ENCODE results near the gene TNS3. TPM values are rescaled to one million over a fixed set of nuclear protein-coding genes. Genes with fewer than 3 reads are reported as not detected.

The TNS3 gene
- total and polyA plus RNA-seq, 10 of the 15 experiments (the other 5 are each of a cell fraction or from before 2014, with no cell fraction given) = 0.27 to 2.7 (median 0.79) TPM

DNA sequence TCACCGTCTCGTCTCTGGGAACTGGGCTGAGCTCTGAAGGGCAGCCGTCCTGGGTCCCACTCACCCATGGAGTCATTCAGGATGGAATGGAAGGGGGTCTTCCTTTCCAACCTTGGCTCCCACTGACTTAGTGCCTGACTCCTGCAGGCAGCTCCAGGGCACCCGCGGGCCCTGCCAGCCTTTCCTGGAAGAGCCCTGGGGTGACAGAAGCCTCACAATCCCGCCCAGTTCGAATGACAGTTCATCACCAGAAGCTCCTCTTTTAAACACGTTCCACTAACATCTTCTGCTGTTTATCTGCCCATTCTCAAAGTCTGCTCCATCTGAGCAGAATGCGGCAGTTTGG is 110.6 kb downstream of the TNS3 start:
- no TSS peak for BruUV-seq (replicated peaks)

DNA sequence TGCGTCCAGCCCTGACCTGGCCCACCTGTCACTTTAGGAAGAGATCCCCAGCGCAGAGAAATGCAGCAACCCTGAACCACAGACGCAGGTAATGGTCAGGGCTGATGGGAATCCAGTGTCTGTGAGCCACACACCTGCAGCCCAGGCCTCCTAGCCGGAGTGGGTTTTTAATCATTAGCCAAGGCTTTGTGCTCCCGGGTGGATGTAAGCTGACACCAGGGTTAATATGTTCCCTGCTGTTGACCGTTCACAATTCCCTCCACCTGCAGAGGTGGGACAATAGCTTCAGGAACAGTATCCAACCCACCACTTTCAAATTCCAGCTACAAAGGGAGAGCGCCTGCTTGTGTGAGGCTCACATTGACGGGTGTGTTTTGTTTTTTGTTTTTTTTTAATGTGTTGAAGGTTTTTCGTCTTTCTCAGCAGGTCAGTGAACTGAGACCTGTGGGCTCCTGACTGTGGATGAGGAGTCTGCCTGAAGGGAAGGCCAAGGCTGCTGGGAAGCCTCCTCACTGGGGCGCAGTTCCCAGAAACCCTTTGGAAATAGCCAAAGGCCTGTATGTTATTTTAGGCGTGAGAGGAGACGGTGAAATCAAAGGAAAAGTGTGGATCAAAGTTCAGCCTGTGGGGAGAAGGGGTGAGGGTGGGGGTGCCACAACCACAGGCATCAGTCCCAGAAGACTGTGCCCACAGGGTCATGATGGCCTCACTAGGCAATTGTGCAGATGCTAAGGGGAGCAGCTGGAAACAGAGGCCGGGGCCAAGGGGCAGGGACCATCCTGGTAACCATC is 111.1 kb downstream of the TNS3 start:
- ATAC-seq (no peak), FAIRE-seq (no peak), DNase-seq (ENCODE audit: low read depth, low spot score) (no peak)
- Histone ChIP-seq H3K4me2 (ENCODE audit: control insufficient read depth, insufficient read depth) (no peak overlapping the region), H3K9me3 (replicated peaks; ENCODE audit: control insufficient read depth, insufficient read depth, low read length) (no peaks in the 10 kb centered on the region), H3K36me3 (ENCODE audit: control insufficient read depth in 2 of 2, insufficient read depth in 2 of 2, low read length in 1 of 2) (no peaks in the 10 kb centered on the region), H3K27ac (ENCODE audit: control insufficient read depth, insufficient read depth) (no peak overlapping the region), H4K20me1 (ENCODE audit: control insufficient read depth, insufficient read depth) (no peaks in the 10 kb centered on the region), H2AFZ (ENCODE audit: control insufficient read depth, low read depth, low read length) (no peak overlapping the region), H3K79me2 (ENCODE audit: control insufficient read depth, insufficient read depth, low read length) (no peaks in the 10 kb centered on the region), H3K27me3 (replicated peaks in 1 of 2; ENCODE audit: control insufficient read depth in 2 of 2, insufficient read depth in 2 of 2, low read length in 1 of 2) (no peaks in the 10 kb centered on the region), H3K4me1 (ENCODE audit: control insufficient read depth, insufficient read depth, low read length) (peaks cover 17% of the 10 kb centered on the region), H3K4me3 (no peak overlapping the region), H3K9ac (ENCODE audit: control insufficient read depth, insufficient read depth, low read length) (no peak overlapping the region)
- in situ Hi-C loops (cut with MboI) = no loop called here
- ChIA-PET SMC1A (ENCODE audit: uncharacterized antibody, unreplicated experiment) (no interaction called here), POLR2A (no interaction called here), CTCF (no interaction called here), RAD21 (ENCODE audit: unreplicated experiment) (no interaction called here)
- WGBS (ENCODE audit: insufficient coverage, insufficient replicate concordance, low lambda C conversion rate, missing lambda C conversion rate) = 67% methylated on average over 12 of the region's 13 CpGs
- intact Hi-C loops (cut with micrococcal nuclease; ENCODE audit: unreplicated experiment) = no loop called here
- BruUV-seq (replicated peaks) = no TSS peak
- TF ChIP-seq JUNB (IDR thresholded peaks at IDR 0.05) (no peak), CREB1 (IDR thresholded peaks at IDR 0.05; ENCODE audit: low read depth) (no peak), CHD2 (IDR thresholded peaks at IDR 0.05; ENCODE audit: borderline replicate concordance, low read depth, low read length) (no peak), CEBPB (IDR thresholded peaks at IDR 0.05; ENCODE audit: borderline replicate concordance in 1 of 2, low read depth in 2 of 2, low read length in 2 of 2) (no peak), IKZF1 (conservative IDR thresholded peaks at IDR 0.05) (no peak), ESRRA (IDR thresholded peaks at IDR 0.05; ENCODE audit: low read length) (no peak), HDAC6 (IDR thresholded peaks at IDR 0.05; ENCODE audit: unreplicated experiment) (no peak), RFX5 (IDR thresholded peaks at IDR 0.05; ENCODE audit: low read depth, low read length) (no peak), BHLHE40 (IDR thresholded peaks at IDR 0.05; ENCODE audit: borderline replicate concordance in 1 of 2, low read depth in 2 of 2, low read length in 1 of 2) (no peak)
- TF ChIP-seq, protein P1, sequence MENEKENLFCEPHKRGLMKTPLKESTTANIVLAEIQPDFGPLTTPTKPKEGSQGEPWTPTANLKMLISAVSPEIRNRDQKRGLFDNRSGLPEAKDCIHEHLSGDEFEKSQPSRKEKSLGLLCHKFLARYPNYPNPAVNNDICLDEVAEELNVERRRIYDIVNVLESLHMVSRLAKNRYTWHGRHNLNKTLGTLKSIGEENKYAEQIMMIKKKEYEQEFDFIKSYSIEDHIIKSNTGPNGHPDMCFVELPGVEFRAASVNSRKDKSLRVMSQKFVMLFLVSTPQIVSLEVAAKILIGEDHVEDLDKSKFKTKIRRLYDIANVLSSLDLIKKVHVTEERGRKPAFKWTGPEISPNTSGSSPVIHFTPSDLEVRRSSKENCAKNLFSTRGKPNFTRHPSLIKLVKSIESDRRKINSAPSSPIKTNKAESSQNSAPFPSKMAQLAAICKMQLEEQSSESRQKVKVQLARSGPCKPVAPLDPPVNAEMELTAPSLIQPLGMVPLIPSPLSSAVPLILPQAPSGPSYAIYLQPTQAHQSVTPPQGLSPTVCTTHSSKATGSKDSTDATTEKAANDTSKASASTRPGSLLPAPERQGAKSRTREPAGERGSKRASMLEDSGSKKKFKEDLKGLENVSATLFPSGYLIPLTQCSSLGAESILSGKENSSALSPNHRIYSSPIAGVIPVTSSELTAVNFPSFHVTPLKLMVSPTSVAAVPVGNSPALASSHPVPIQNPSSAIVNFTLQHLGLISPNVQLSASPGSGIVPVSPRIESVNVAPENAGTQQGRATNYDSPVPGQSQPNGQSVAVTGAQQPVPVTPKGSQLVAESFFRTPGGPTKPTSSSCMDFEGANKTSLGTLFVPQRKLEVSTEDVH (IDR thresholded peaks at IDR 0.05; ENCODE audit: low read depth, partially characterized antibody) = no peak

More for the DNA sequence above, 110.6 kb downstream of the TNS3 start:
- Histone ChIP-seq H3K9ac (ENCODE audit: control insufficient read depth, insufficient read depth, low read length) (no peak overlapping the region), H2AFZ (ENCODE audit: control insufficient read depth, low read depth, low read length) (no peak overlapping the region), H3K4me2 (ENCODE audit: control insufficient read depth, insufficient read depth) (no peak overlapping the region), H4K20me1 (ENCODE audit: control insufficient read depth, insufficient read depth) (no peaks in the 10 kb centered on the region), H3K4me3 (no peak overlapping the region), H3K27me3 (replicated peaks in 1 of 2; ENCODE audit: control insufficient read depth in 2 of 2, insufficient read depth in 2 of 2, low read length in 1 of 2) (no peaks in the 10 kb centered on the region), H3K36me3 (ENCODE audit: control insufficient read depth in 2 of 2, insufficient read depth in 2 of 2, low read length in 1 of 2) (no peaks in the 10 kb centered on the region), H3K79me2 (ENCODE audit: control insufficient read depth, insufficient read depth, low read length) (no peaks in the 10 kb centered on the region), H3K4me1 (ENCODE audit: control insufficient read depth, insufficient read depth, low read length) (peaks cover 18% of the 10 kb centered on the region), H3K27ac (ENCODE audit: control insufficient read depth, insufficient read depth) (no peak overlapping the region), H3K9me3 (replicated peaks; ENCODE audit: control insufficient read depth, insufficient read depth, low read length) (no peaks in the 10 kb centered on the region)
- intact Hi-C loops (cut with micrococcal nuclease; ENCODE audit: unreplicated experiment) (no loop called here), in situ Hi-C loops (cut with MboI) (no loop called here)
- ChIA-PET SMC1A (ENCODE audit: uncharacterized antibody, unreplicated experiment) (no interaction called here), RAD21 (ENCODE audit: unreplicated experiment) (no interaction called here), POLR2A (no interaction called here), CTCF (no interaction called here)
- no peak for FAIRE-seq
- no peak for ATAC-seq
- WGBS (ENCODE audit: insufficient coverage, insufficient replicate concordance, low lambda C conversion rate, missing lambda C conversion rate) = 68% methylated on average over 9 of the region's 9 CpGs
- no peak for DNase-seq (ENCODE audit: low read depth, low spot score)
- TF ChIP-seq YY1 (IDR thresholded peaks at IDR 0.05; ENCODE audit: low read depth, low read length) (no peak), MXI1 (IDR thresholded peaks at IDR 0.05; ENCODE audit: low read depth, low read length) (no peak)
- TF ChIP-seq, protein P2, sequence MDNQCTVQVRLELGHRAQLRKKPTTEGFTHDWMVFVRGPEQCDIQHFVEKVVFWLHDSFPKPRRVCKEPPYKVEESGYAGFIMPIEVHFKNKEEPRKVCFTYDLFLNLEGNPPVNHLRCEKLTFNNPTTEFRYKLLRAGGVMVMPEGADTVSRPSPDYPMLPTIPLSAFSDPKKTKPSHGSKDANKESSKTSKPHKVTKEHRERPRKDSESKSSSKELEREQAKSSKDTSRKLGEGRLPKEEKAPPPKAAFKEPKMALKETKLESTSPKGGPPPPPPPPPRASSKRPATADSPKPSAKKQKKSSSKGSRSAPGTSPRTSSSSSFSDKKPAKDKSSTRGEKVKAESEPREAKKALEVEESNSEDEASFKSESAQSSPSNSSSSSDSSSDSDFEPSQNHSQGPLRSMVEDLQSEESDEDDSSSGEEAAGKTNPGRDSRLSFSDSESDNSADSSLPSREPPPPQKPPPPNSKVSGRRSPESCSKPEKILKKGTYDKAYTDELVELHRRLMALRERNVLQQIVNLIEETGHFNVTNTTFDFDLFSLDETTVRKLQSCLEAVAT (IDR thresholded peaks at IDR 0.05) = no peak

All from GM12878 (cell line).